WTC11 (cell line): ENCODE measurements around the gene PTGIS. TPM values are rescaled to one million over a fixed set of nuclear protein-coding genes. Genes with fewer than 3 reads are reported as not detected.
A peak's percentile ranks its signal among the peaks of the same experiment; 100 is the strongest.

Source experiments
- ATAC-seq: fragments of 200-7000 bp; cut with Tn5 transposase; 2 replicates; pipeline ENCODE4 v1.10.0; 2021; ENCODE audit warnings: mild to moderate bottlenecking, moderate library complexity
- CTCF ChIA-PET: fragments of 300-600 bp; sonication (Branson Sonifier 250); formaldehyde crosslinking; loops from one replicate; lab custom pipeline; 2021; ENCODE audit warnings: antibody characterized with exemption; lab: Charles Lee
- POLR2A ChIA-PET: fragments of 350-600 bp; sonication (Branson Sonifier 250); formaldehyde crosslinking; loops from one replicate; lab custom pipeline; 2021; ENCODE audit warnings: antibody characterized with exemption; lab: Charles Lee
- DNase-seq: peaks from one replicate; pipeline ENCODE4 v3.0.0; 2021; ENCODE audit warnings: low spot score
- H3K27ac Mint-ChIP-seq: 2 replicates; pipeline ENCODE4 v1.8.0; 2021; ENCODE audit warnings: mixed read lengths
- H3K27me3 Mint-ChIP-seq: 2 replicates; pipeline ENCODE4 v1.8.0; 2021; ENCODE audit warnings: low read depth, mild to moderate bottlenecking, moderate library complexity, mixed read lengths
- H3K36me3 Mint-ChIP-seq: 2 replicates; pipeline ENCODE4 v1.8.0; 2021; ENCODE audit warnings: mixed read lengths
- H3K4me1 Mint-ChIP-seq: 2 replicates; pipeline ENCODE4 v1.8.0; 2022; ENCODE audit warnings: mixed read lengths
- H3K4me3 Mint-ChIP-seq: 2 replicates; pipeline ENCODE4 v1.8.0; 2021; ENCODE audit warnings: mild to moderate bottlenecking, moderate library complexity, mixed read lengths
- H3K9me3 Mint-ChIP-seq: 2 replicates; pipeline ENCODE4 v1.8.0; 2021; ENCODE audit warnings: mixed read lengths
- AR ChIP-seq: fragments of 250-450 bp; sonication (Bioruptor Pico); IDR thresholded peaks from 2 replicates; pipeline ENCODE4 v1.9.0; 2021; ENCODE audit warnings: mild to moderate bottlenecking
- ATF1 ChIP-seq: sonication (generic); formaldehyde crosslinking; IDR thresholded peaks from 2 replicates; pipeline ENCODE4 v1.8.1; 2023; ENCODE audit warnings: mild to moderate bottlenecking, moderate library complexity, missing genetic modification reagents
- CTCF ChIP-seq: fragments of 200-600 bp; IDR thresholded peaks from 2 replicates; pipeline ENCODE4 v1.8.0; 2022; ENCODE audit warnings: antibody characterized with exemption
- E2F5 ChIP-seq: sonication (generic); formaldehyde crosslinking; IDR thresholded peaks from 2 replicates; pipeline ENCODE4 v1.8.1; 2022; ENCODE audit warnings: mild to moderate bottlenecking, moderate library complexity, missing genetic modification reagents
- EMX1 ChIP-seq: fragments of 250-450 bp; sonication (Bioruptor Pico); IDR thresholded peaks from 2 replicates; pipeline ENCODE4 v1.8.0; 2021; ENCODE audit warnings: mild to moderate bottlenecking
- ESRRA ChIP-seq: sonication (generic); formaldehyde crosslinking; IDR thresholded peaks from 2 replicates; pipeline ENCODE4 v1.8.1; 2022; ENCODE audit warnings: mild to moderate bottlenecking, missing genetic modification reagents, borderline replicate concordance
- GTF2I ChIP-seq: fragments of 250-450 bp; sonication (Bioruptor Pico); conservative IDR thresholded peaks from 2 replicates; pipeline ENCODE4 v1.4.0; 2021; ENCODE audit warnings: mild to moderate bottlenecking
- IRF1 ChIP-seq: sonication (generic); formaldehyde crosslinking; IDR thresholded peaks from 2 replicates; pipeline ENCODE4 v1.8.0; 2023; ENCODE audit warnings: missing genetic modification reagents
- IRF2 ChIP-seq: sonication (generic); formaldehyde crosslinking; IDR thresholded peaks from 2 replicates; pipeline ENCODE4 v1.8.0; 2022; ENCODE audit warnings: low read depth, missing genetic modification reagents, borderline replicate concordance
- MAX ChIP-seq: sonication (generic); formaldehyde crosslinking; IDR thresholded peaks from 2 replicates; pipeline ENCODE4 v1.8.0; 2022; ENCODE audit warnings: mild to moderate bottlenecking, missing genetic modification reagents
- MXD4 ChIP-seq: fragments of 250-450 bp; sonication (Bioruptor Pico); IDR thresholded peaks from 2 replicates; pipeline ENCODE4 v1.8.0; 2021; ENCODE audit warnings: mild to moderate bottlenecking, moderate library complexity, borderline replicate concordance
- PRDM15 ChIP-seq: sonication (generic); formaldehyde crosslinking; IDR thresholded peaks from 2 replicates; pipeline ENCODE4 v1.8.0; 2022; ENCODE audit warnings: missing genetic modification reagents
- SMAD4 ChIP-seq: sonication (generic); formaldehyde crosslinking; IDR thresholded peaks from 2 replicates; pipeline ENCODE4 v1.8.0; 2022; ENCODE audit warnings: mild to moderate bottlenecking, missing genetic modification reagents
- TEAD1 ChIP-seq: sonication (generic); formaldehyde crosslinking; IDR thresholded peaks from 2 replicates; pipeline ENCODE4 v1.8.0; 2022; ENCODE audit warnings: mild to moderate bottlenecking, missing genetic modification reagents
- ZBTB43 ChIP-seq: sonication (generic); formaldehyde crosslinking; IDR thresholded peaks from 2 replicates; pipeline ENCODE4 v1.8.1; 2023; ENCODE audit warnings: mild to moderate bottlenecking, missing genetic modification reagents
- ZNF219 ChIP-seq: sonication (generic); formaldehyde crosslinking; IDR thresholded peaks from 2 replicates; pipeline ENCODE4 v1.8.0; 2023; ENCODE audit warnings: missing genetic modification reagents, mild to moderate bottlenecking, borderline replicate concordance
- total RNA-seq: library from RNA; stranded (reverse); gene quantifications from 3 replicates; pipeline ENCODE4 v1.2.3, GENCODE V29; 2021
- TF ChIP-seq, protein P1 (sequence below): sonication (generic); formaldehyde crosslinking; IDR thresholded peaks from 2 replicates; pipeline ENCODE4 v1.8.1; 2022; ENCODE audit warnings: low read depth, mild to moderate bottlenecking, moderate library complexity, missing genetic modification reagents, borderline replicate concordance

The PTGIS gene
- total RNA-seq, 1 experiment from 2014 or later: 24.3 TPM

- H3K27me3 Mint-ChIP-seq: no peaks in the 10 kb centered on the region
- peak overlapping the region; percentile 45 for H3K27ac Mint-ChIP-seq
- H3K4me3 Mint-ChIP-seq: no peak overlapping the region
- ChIA-PET POLR2A (no interaction called here), CTCF (interaction anchor here (1.2 to 3.1 kb wide), 3 partner anchors 19 to 329 kb away, joined by 3 to 15 read pairs (median 9); no protein-coding TSS in a partner anchor)
- H3K36me3 Mint-ChIP-seq: peaks cover 16% of the 10 kb centered on the region
- H3K9me3 Mint-ChIP-seq: peaks cover 10% of the 10 kb centered on the region
- DNase-seq: no peak
- no peak for TF ChIP-seq AR
- no peak for TF ChIP-seq ESRRA (CRISPR knock-in tag)
- no peak for TF ChIP-seq TEAD1 (CRISPR knock-in tag)
- TF ChIP-seq EMX1 (CRISPR knock-in tag): no peak
- TF ChIP-seq E2F5: 0 out of 2 replicates have a peak, but pooled peaks have one; percentile 8
- no peak for TF ChIP-seq ZBTB43 (CRISPR knock-in tag)
- TF ChIP-seq ZNF219 (CRISPR knock-in tag): no peak
- TF ChIP-seq, all 79 proteins: peak for 1
- peaks cover 28% of the 10 kb centered on the region for H3K4me1 Mint-ChIP-seq
- no peak for ATAC-seq
Measured at GRCh38 chr20:49561256-49561655, 6.7 kb downstream of the PTGIS start.

DNA sequence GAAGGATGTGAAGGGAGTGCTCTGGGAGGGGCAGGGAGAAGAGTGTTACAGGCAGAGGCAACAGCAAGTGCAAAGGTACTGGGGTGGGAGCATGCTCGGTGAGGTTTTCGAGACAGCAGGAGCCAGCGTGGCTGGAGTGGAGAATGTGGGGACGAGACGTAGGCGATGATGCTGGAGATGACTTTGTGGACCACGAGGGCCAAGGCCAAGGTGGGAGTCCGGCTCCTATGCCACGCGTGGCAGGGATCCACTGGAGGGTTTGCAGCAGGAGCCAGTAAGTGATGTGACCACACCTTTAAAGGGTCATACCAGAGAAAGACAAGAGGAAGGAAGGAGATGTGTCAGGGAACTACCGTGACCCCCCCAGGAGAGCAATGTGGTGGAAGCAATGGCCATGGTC lies 7.3 kb downstream of the PTGIS start:
- ChIA-PET CTCF (interaction anchor here (1.5 to 3.1 kb wide), 2 partner anchors 19 to 48 kb away, joined by 9 to 15 read pairs; no protein-coding TSS in a partner anchor), POLR2A (no interaction called here)
- Mint-ChIP-seq H3K36me3 (peaks cover 22% of the 10 kb centered on the region), H3K27ac (peak overlapping the region; percentile 57; the same call in 1 of the 2 replicates), H3K4me3 (no peak overlapping the region), H3K27me3 (no peaks in the 10 kb centered on the region), H3K9me3 (peaks cover 16% of the 10 kb centered on the region), H3K4me1 (peaks cover 23% of the 10 kb centered on the region)
- ATAC-seq (no peak), DNase-seq (no peak)
- TF ChIP-seq MXD4 (CRISPR knock-in tag) (no peak), GTF2I (0 out of 2 replicates have a peak, but pooled peaks have one; percentile 6)

- Mint-ChIP-seq H3K27me3 (no peaks in the 10 kb centered on the region), H3K36me3 (peaks cover 26% of the 10 kb centered on the region), H3K4me1 (peaks cover 23% of the 10 kb centered on the region), H3K4me3 (no peak overlapping the region), H3K9me3 (peaks cover 19% of the 10 kb centered on the region), H3K27ac (no peak overlapping the region)
- TF ChIP-seq PRDM15 (CRISPR knock-in tag) (no peak), CTCF (no peak), IRF1 (no peak), IRF2 (no peak), SMAD4 (no peak), MAX (no peak), ATF1 (no peak)
- TF ChIP-seq, protein P1, sequence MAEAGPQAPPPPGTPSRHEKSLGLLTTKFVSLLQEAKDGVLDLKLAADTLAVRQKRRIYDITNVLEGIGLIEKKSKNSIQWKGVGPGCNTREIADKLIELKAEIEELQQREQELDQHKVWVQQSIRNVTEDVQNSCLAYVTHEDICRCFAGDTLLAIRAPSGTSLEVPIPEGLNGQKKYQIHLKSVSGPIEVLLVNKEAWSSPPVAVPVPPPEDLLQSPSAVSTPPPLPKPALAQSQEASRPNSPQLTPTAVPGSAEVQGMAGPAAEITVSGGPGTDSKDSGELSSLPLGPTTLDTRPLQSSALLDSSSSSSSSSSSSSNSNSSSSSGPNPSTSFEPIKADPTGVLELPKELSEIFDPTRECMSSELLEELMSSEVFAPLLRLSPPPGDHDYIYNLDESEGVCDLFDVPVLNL (CRISPR knock-in tag): no peak
- CTCF ChIA-PET: interaction anchor here (3.1 kb wide), 1 partner anchor 18 kb away, joined by 15 read pairs; no protein-coding TSS in a partner anchor
- no peak for DNase-seq
- POLR2A ChIA-PET: no interaction called here
- ATAC-seq: no peak
Measured at GRCh38 chr20:49560186-49560585, 7.8 kb downstream of the PTGIS start.
